NCI-H2227 (cell line): ENCODE data around the gene HEATR3.
"Not testable (repeated sequence)": the region's sequence is repeated elsewhere in the genome, so short reads cannot be mapped to it uniquely, and the experiment has no call there.

Experiments used
- DNase-seq: peaks from one replicate; lab custom pipeline; 2025; ENCODE audit not compliant: unreplicated experiment; lab: John Stamatoyannopoulos, UW

The HEATR3 gene

DNA sequence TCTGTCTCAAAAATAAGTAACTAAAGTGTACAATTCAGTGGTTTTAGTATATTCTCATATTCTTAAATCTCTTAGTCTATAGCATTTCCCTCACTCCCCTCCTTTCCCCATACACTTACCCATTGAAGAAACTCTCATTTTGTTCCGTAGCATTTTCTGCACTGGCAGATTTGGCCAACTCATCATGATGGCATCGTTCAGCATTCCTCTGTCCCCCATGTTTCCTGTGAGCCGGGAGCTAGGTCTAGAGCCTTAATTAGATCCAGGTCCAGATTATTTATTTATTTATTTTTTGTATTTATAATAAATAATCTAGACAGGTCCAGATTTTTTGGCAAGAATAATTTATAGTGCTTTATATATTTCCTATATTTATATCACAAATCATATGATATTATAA, 31.0 kb downstream of the HEATR3 start:
- no peak for DNase-seq

- no peak for DNase-seq
Measured at GRCh38 chr16:50099957-50100648, 34.3 kb downstream of the HEATR3 start.

- no peak for DNase-seq
Measured at GRCh38 chr16:50102051-50102746, 36.4 kb downstream of the HEATR3 start.

GRCh38 chr16:50103764-50104163, 38.0 kb downstream of the HEATR3 start:
- DNase-seq, result no peak

DNA sequence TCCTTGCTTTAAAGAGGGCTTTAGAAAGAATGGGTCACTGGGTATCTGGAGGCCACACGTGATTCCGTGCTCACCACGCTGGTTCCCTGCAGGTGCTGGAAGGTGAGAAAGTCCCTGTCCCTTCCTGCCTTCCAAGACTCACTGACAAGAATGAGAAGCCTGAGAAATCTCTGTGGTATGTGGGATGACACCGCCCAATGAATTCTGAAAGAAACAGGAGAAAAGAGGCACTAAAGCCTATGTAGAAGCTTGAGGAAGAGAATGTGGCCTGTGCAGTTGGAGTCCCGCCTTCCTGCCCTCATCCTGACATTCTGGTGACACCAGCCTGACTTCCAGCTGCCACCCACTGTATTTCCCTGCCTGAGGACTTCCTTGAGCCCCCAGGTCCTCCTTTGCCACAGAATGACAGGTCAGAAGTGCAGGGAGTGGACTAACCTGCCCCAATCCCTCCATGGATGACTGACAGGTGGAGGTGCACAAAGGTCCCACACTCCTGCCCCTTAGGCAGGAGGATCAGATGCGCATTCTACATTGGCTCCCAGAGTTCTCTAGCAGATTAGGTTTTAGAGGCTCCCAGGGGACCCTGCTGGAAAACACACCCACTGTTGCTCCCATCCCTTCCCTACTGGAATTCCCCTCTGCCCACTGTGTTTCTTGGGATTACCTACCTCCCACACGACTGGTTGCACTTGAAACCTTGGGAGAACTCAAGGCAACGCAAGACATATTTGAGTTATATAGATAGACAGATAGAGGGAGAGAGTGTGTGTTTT, 48.8 kb downstream of the HEATR3 start:
- DNase-seq, result no peak

- no peak for DNase-seq
Measured at GRCh38 chr16:50120711-50121110, 54.9 kb downstream of the HEATR3 start.

GRCh38 chr16:50121278-50121677, 55.5 kb downstream of the HEATR3 start:
- DNase-seq, result no peak

DNA sequence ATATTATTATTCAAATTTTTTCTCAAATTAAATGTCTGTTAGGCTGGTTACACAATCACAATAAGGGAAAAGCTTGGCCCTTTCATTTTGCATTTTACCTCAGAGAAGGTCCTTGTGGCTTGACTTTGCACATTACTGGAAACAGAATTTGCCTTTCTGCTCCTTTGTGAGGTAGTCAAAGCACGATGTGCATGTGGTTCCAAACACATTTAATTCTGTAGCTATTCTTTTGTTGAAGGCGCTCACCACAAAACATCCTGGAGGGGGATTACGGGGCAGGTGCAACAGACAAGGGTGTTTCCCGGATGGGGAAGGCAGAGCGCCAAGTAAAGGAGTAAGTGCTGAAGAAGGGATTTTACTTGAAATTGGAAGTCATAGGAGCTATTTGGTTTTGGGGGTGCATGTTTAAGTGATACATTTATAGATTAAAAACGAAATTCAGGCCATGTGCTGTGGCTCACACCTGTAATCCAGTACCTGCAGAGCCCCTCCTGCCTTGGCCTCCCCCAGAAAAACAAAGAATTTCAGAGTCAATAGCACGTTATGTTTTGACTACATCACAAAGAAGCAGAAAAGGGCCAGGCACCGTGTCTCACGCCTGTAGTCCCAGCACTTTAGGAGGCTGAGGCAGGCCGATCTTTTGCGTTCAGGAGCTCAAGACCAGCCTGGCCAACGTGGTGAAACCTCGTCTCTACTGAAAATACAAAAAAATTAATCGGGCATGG, 56.1 kb downstream of the HEATR3 start:
- DNase-seq, result no peak

DNA sequence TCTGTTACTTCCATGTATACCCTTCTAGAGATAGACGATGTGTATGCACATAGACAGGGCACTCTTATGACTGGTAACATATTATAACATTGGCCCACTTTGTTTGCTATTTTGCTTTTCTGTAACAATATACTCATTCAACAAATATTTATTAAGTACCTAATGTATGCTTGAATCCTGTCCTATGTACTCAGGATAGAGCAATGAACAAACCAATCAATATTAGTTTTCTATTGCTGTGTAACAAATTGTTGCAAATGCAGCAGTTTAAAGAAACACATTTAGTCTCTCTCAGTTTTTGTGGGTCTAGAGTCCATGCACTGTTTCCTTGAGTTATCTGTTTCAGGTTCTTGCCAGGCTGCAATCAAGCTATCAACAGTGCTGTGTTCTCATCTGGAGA, 57.6 kb downstream of the HEATR3 start:
- DNase-seq, result no peak

DNA sequence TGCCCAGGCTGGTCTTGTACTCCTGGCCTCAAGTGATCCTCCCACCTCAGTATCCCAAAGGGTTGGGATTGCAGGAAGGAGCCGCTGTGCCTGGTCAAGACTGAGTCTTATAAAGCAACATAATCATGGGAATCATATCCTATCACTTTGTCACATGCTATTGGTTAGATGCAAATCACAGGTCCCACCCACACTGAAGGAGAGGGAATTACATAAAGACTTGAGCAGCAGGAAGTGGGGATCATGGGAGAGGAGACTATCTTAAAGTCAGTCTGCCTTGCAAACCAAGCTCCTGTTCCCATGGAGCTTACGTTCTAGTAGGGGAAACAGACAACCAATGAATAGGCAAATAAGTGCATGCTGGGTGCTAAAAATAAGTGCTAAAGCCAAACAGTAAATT, 59.0 kb downstream of the HEATR3 start:
- DNase-seq, result no peak

- DNase-seq, result no peak
Measured at GRCh38 chr16:50126183-50126582, 60.4 kb downstream of the HEATR3 start.

DNA sequence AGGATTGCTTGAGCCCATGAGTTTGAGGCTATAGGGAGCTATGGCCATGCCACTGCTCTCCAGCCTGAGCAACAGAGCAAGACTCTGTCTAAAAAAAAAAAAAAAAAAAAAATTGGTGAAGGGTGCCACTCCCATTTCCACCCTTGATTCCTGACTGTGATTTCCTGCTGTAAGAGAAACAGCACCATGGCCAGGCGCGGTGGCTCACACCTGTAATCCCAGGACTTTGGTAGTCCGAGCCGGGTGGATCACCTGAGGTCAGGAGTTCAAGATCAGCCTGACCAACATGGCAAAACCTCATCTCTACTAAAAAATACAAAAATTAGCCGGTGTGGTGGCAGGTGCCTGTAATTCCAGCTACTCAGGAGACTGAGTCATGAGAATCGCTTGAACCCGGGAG, 66.8 kb downstream of the HEATR3 start:
- not testable (repeated sequence) for DNase-seq

- DNase-seq, result no peak
Measured at GRCh38 chr16:50133214-50133613, 67.4 kb downstream of the HEATR3 start.

DNA sequence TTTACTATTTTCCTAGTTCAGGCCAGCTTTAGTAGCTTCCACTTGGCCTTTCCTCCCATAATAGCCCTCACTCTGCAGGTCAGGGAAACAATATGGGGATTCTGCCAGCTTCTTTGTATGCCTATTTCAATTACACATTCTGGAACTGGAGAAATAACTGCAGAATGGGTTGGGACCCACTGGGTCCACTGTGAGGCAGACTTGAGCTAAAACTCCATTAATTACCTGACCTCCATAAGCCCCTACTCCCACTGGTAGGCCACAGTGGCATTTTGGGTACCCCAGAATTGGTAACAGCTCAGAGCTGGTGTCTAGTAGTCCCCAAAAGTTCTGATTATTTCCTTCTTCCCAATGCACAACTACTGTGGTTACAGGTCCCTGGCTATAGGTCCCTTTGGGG, 70.6 kb downstream of the HEATR3 start:
- DNase-seq, result no peak

- DNase-seq, result no peak
Measured at GRCh38 chr16:50137268-50137667, 71.5 kb downstream of the HEATR3 start.

DNA sequence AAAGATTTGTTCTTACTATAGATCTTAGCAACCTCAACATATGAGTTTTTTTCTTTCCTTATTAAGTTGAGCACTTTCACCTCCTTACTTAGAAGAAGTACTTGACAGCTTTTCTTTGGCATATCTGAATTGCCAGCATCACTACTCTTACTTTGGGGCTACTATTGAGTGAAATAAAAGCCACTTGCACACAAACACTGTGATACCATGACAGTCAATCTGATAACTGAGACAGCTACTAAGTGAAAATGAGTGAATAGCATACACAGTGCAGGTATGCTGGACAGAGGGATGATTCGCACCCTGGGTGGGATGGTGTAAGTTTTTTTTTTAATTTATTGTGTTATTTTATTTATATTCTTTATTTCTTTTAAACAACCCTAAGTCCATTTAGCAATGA, 73.8 kb downstream of the HEATR3 start:
- DNase-seq, result no peak

DNA sequence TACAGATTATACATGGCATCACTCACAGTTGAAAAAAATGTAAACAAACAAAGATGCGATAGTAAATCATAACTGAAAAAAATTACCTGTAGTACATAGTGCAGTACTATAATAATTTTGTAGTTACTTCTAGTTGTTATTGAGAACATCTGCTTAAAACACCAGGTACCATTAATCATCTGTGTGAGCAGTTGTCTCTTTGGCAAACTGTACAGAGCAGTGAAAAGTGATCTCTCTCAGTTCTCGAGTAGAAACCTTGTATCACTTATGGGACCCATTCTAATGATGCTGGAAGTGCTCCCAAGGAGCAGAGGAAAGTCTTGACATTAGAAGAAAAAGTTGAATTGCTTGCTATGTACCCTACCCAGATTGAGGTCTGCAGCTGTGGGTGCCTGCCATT, 78.4 kb downstream of the HEATR3 start:
- no peak for DNase-seq

DNA sequence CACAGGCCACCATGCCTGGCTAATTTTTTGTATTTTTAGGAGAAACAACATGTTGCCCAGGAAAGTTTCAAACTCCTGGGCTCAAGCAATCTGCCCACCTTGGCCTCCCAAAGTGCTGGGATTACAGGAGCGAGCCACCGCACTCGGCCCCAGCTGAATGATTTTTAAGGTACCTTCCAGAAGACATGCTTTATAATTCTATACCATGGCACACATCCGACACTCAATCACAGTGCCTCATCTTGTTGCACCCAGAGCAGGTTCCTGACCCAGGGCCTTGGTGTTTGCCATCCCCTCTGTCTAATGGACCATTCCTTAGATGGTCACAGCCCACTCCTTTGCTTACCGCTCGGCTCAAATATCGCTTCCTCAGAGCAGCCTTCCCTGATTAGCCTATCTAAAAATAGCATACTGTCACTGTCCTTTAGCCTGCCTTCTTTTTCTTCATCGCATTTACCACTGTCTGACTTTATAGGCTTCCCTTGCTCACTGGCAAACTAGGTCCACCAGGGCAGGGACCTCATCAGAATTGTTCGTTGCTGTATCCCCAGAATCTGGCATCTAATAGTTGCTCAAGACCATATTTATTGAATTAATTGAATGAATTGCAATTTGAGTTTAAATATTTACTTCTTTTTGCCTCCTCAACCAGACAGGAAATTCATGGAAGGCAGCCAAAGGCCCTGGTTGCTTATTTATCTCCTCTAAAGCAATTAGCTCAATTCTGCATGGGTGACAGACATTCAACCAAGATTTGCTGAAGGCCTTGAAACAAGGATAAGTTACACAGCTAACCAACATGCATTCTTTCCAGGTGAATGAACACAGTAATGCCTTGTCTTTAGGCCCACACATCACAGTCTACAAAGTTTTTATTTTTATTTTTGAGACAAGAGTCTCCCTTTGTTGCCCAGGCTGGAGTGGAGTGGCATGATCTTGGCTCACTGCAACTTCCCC, 81.0 kb downstream of the HEATR3 start:
- no peak for DNase-seq

DNA sequence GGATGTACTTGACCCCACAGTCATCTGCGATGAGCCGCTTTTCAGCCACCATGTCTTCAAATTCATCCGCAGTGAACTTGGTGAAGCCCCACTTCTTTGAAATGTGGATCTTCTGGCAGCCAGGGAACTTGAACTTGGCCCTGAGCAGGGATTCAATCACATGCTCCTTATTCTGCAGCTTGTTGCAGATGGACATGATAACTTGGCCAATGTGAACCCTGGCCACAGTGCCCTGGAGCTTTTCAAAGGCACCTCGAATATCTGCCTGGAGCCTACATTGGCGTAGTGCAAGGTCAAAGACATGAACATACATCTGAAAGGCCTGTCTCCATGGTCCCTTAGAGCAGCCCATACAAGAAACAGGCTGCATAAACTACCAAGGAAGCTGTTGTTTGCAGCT, 85.6 kb downstream of the HEATR3 start:
- DNase-seq, result no peak

DNA sequence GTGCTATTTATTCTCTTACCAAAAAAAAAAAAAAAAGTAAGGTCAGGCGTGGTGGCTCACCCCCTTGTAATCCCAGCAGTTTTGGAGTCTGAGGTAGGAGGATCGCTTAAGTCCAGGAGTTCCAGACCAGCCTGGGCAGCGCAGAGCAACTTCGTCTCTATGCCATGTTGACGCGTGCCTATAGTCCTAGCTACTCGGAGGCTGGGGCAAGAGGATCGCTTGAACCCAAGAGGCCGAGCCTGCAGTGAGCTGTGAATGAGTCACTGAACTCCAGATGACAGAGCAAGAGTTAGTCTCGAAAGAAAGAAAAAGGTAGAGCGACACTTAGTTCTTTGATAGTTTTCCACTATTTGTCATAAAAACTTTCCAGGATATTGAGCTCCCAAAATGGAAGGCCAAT, 86.0 kb downstream of the HEATR3 start:
- DNase-seq, result no peak
